Activated CD8-positive, alpha-beta memory T cell treated with anti-CD3 and anti-CD28 coated beads for 48 hours (primary cell): ENCODE data around the gene MLLT3.

Experiments used
- DNase-seq, 3 experiments: peaks; one replicate each; pipeline ENCODE4 v3.0.0-alpha.2; 2020; ENCODE audit warnings: low read depth in 2 of 3, low spot score in 2 of 3

MLLT3 gene

DNA sequence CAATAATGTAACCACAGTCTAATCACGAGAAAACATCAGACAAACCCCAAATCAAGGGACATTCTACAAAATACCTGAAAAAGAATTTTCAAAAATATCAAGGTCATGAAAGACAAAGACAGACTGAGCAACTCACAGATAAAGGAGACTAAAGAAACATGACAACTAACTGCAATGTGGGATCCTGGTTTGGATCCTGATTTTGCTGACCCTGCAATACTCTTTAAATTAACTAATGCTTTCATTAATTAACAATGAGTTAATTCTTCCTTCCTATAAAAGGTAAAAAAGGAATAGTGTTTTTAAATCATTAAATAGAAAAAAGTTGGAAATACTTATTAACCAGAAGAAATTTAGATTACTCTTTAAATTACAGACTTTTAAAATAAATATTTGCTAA, 103.6 kb downstream of the MLLT3 start:
- no peak for DNase-seq

DNA sequence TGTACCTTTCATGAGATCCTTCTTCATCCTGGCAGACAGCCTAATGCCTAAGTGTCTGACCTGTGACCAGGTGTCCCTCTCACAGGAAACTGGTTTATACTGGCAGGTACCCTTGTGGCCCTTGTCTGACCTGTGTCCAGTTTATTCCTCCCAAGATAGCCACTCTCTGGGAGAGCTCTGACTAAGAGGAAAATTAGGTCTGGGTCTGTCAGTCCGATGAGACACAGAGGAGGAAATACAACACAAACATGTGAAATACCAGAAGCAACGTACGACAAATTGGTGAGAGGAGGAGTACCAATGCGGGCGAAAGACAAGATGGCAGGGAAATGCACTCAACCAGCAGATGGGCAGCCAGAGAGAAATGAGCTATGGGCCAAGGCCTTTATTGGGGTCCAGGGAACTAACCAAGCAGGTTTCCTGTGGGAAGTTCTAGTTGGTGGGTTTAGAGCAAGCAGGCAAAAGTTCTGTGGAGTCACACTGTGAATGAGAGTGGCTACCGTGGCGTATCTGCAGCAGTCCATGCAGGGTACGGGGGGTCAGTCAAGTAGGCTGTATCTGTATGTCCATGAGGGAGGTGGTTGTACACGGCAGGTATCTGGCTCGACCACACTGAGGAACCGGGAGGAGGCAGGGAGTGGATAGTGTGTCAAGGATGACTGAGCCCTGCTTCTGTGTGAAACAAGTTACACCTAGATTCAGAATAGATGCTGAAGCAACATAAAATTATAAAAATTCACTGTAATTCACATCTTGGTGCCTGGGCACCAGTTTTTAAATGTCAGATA, 109.0 kb downstream of the MLLT3 start:
- no peak for DNase-seq

DNA sequence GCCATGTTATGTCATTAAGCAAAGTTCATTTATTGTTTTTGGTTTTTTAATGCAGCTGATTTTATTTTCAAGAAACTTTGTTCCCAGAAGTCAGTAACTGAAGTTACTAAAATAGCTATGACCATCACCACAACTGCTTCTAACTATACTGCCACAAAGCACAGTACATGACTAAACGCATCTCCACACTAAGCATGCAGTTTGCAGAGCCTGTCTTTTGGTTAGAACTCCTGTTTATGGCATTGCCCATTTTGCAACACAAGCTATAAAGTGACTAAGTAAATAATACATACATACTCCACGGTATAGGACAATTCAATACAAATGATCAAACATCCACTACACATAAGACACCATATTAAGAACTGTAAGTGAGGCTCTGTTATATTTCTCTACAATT, 109.7 kb downstream of the MLLT3 start:
- DNase-seq = no peak

DNA sequence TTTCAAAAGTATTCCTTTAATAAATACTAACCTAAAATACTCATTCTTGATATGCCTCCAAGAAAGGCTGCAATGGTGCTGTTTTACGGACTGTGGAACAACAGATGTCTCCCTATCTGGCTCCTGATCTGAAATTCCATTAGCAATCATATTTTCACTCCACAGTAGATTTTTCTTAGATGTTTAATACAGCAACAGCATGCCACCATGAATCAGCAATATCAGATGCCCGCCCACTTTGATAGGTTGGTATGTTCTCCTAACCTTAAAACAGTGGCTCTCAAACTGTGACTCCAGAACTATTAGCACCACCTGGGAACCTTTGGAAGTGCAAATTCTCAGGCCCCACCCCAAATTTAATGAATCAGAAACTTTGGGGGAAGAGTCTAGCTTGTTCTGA, 110.2 kb downstream of the MLLT3 start:
- no peak for DNase-seq

DNA sequence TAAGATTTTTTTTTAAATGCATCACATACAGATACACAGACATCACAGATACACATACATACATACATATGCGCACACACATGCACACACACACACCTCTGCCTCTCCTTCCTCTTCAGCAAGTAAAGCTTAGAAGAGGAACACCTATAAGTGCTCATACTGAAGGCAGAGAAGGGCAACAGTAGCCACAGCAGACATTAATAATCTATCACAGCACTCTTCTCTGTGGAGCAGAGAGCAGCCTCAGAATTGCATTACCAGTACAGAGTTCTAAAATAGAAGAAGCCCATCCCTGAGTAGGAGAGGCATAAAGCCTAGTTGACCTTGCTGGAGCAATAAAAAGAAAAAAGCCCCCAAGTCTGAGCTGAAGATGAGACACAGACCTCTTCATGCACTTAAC, 110.6 kb downstream of the MLLT3 start:
- no peak for DNase-seq

DNA sequence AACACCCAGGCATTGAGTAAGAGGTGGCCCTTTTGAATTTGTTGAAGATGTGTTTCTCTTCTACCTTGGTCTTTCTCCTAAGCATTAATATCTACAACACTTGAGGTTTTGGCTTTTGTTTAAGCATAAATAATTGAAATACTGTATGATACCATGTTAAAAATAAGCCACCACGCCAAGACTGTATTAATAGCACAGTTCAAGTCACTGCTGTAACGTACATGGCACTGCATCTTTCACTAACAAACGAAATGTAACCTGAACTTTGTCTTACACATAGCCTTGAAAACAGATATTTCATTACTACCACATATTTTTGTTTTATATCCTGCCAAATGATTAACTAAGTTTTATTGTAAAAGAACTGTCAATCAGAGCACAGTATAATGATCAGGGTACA, 112.8 kb downstream of the MLLT3 start:
- no peak for DNase-seq

DNA sequence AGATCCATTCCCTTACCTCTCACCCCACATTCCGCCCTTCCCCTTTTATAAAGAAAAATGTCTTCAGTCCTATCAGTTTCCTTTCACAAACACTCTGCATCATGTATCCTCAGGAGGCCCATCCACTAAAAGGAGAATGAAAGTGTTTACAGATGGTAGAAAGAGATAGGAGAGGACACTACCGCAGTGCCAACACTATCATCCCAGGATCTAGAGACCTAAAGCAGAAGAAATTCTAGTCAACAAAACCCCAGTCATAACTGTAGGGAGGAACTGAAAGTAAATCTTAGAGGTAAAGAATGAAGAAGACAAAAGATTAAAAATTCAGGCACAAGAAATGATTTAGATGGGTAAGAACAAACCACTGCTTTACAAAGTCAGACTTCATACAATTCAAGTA, 114.1 kb downstream of the MLLT3 start:
- no peak for DNase-seq

DNA sequence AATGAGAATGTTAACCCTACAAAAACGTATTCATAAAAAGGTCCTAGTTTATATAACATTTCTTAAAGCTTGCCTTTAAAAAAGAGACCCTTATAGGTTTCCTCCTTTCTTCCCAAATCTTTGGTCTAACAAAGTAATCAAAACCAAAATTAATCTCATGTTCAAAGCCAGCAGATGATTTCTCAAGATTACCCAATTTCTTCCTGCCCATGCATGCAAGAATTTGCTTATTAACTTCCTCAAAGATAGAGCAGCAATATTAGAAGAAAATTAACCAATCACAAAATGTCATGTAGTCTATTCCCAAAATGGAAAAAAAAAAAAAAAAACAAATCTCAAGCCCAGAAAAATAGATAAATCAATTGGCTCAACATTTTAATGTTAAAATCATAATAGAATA, 114.9 kb downstream of the MLLT3 start:
- no peak for DNase-seq

DNA sequence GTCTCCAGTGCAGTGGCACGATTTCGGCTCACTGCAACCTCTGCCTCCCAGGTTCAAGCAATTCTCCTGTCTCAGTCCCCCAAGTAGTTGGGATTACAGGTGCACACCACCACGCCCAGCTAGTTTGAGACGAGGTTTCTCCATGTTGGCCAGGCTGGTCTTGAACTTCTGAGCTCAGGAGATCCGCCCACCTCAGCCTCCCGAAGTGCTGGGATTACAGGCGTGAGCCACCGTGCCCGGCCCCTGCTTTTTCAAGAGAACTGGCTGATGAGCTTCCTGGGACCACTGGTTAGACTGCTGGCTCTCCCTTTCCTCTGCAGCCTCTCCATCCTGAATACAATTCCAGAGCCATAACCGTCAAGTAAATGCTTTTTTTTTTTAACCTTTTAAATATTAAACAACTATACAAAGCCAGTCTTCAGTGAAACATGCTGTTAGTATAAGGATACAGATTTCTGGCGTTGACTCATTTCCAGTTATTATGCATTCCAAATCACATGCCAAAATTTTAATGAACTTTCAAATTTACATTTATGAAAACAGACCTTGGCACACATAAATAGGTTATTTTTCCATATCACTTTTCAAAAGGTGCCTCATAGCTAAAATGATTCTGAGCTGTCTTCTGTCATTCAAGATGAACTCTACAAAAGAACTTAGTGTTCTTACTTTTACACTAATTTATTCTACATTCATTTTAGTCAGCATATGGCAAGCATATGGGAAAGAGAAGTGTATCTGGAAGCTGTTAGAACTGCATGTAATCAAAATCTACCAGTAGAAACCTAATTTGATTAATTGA, 116.0 kb downstream of the MLLT3 start:
- DNase-seq = no peak

DNA sequence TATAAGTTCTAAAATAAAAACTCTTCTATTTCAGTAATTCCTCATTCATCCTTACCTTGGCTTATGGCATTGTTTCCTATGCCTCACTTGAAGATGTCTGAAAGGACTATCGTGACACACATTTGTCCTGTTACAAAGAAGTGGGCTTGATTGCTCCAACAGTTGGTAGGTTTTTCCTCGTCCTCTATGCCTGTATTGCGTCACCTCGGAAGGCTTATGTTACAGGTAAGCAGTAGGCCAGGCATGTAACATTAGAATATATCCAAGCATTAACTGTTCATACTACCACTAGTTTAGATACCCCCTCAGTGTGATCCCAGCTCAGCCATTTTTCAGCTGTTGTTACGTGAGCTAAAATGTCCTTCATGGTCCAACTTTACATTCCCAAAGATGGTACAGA, 116.7 kb downstream of the MLLT3 start:
- DNase-seq = no peak

DNA sequence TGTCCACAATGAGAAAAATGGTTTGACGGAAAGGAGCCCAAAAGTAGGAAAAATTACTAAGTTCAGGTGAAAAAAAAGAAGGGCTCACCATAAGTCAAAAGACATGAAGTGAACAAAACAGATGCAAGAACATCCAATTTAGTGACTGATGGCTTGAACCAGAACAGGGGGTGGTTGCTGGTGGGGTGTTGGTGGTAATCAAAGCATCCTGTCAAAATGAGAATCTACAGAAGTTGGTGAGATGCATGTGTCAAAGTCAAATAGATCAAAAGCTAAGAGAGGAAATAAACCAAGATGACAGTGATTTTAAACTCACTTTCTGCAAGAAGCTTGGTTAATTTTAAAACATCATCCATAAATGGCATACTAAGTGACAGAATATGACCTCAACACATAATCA, 117.4 kb downstream of the MLLT3 start:
- DNase-seq = no peak

DNA sequence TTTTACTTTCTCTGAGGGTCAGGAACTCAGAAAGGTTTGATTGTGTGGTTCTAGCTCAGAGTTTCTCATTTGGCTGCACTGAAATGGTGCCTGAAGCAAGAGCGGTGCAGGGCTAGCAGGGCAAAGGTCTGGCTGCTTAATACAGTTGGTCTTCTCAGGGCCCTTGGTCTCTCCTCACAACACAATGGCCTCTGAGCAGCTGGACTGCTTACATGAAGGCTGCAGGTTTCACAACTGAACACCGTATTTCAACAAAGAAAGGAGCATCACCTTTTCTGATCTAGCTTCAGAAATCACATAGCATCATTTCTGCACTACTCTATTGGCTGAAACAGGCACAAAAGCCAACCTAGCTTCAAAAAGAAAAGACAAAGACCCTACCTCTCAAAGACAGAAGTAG, 122.2 kb downstream of the MLLT3 start:
- DNase-seq = no peak

DNA sequence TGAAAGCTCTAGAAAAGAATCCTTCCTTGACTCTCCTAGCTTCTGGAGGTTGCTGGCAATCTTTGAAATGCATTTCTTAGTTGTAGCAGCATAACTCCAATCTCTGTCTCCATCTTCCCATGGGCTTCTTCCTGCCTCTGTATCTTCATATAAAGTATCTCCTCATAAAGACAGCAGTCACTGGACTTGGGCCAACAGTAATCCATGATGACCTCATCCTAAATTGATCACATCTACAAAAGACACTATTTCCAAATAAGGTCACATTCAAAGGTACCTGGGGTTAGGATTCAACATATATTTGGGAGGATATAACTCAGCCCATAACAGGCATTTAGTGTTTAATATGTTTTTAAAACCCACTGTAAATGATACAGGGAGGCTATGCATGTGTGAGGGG, 123.3 kb downstream of the MLLT3 start:
- no peak for DNase-seq

DNA sequence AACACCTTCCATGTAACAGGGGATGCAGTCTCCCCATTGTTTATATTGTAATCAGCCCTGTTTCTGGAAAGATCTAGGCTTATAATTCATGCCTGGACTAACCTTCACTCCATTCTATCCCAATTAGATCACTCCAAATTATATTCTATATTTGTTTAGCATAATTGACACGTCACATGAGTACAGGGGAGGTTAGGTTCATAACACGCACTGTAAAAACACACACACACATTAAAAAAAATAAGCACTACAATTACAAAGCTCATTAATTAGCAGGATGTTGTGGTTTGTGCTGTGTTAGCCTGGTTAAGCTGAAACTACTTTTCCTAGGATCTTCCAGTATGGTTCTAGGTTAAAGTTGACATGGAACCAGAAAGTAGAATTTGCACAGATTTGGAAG, 126.0 kb downstream of the MLLT3 start:
- DNase-seq = no peak

DNA sequence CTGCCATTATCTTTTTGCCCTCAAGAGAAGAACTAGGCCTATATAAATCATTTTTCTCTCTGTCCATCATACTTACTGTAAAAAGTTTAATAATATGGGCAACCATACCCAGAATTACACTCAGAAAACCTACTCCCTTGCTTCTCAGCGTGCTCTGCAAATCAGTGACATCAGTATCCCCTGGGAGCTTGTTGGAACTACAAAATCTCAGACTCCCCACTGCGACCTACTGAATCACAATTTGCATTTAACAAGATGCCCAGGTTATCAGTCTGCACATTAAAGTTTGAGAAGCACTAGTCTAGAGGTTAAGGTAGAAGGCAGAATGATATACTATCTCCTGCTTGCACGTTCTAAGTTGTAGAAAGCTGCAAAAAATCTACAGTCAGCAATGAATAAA, 127.2 kb downstream of the MLLT3 start:
- DNase-seq = no peak

DNA sequence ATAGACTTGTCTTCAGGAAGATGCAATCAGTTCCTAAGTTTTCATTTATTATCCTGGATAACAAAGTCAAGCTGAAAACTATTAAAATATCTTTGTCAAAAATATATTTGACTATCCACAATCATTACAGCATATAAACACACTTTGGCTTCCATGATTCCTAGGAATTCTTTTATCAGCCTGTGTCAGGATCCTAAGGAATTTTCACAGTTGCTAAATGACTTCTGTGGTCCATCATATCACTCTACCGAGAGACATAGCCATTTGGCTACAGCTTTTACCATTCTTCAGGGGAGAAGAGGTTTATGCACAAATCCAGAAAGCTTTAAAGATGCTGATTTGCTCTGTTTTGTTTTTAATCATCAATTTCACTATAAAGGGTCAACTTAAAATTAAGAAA, 128.3 kb downstream of the MLLT3 start:
- no peak for DNase-seq

DNA sequence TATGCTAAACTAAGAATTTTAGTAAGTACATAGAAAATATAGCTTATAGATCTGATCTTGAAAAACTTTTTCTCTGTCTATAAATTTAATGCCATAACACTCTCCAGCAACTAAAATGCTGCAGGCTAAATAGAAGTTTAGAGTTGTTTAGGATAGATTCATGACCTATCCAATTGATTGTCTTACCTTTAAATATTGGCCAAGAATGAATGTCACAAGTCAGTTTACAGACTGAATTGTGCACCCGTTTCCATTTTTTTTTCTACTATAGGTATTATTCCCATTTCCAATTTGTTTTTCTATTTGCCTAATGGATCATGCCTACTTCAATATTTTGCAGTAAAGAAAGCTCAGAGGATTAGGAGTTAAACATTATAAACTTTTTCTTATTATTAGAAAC, 129.5 kb downstream of the MLLT3 start:
- DNase-seq = no peak

DNA sequence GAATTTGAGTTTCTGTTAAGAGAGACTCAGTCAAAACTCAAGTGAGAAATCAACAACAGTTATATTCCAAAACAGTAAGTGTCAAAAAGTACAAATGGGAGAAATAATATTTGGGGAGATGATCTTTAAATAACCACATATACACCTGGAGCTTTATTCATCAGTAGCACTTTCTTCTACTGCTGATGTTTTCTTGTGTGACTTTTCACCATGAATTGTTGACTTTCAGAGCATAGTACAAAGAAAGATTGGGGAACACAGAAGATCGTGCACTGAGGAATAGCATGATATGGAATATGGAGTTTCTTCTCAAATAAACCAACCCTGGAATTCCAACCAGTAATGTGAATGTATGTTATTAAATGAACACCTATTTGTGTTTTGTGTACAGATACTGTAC, 130.7 kb downstream of the MLLT3 start:
- no peak for DNase-seq

DNA sequence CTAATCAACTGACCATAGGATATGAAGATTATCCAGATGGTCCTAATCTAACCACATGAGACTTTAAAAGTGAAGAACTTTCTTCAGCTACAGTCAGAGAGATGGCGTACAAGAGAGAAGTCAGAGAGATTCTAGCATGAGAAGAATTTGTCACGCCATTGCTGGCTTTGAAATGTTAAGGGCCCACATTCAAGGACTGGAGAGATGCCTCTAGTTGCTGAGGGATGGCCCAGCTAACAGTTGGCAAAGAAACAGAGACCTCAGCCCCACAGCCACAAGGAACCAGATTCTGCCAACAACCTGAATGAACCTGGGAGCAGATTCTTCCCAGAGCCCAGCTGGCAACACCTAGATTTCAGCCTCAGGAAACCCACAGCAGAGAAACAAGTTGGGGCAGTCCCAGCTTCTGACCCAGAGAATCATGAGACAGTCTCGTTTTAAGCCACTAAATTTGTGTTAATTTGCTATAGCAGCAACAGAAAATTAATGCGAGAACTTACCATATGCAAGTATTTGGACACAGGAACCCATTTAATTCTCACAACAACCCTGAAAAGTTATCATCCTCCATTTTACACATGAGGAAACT, 132.0 kb downstream of the MLLT3 start:
- no peak for DNase-seq

DNA sequence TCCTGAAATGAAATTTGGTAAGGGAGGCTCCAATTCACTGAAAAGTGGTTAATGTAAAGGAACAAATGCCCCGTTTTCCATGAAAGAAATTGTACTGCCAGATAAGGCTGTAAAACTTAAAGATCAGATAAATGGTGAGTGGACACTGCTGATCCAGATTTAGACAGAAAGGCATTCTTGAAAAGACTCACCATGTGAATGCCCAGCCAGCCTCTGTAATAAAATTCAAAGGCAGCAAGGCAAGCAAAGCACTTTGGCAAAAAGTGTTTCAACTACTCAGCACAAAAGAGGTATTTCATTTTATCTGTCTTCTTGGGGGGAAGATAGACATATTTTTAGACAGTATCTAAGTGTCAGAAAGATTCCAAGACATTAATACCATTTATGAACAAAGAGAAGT, 133.6 kb downstream of the MLLT3 start:
- no peak for DNase-seq

DNA sequence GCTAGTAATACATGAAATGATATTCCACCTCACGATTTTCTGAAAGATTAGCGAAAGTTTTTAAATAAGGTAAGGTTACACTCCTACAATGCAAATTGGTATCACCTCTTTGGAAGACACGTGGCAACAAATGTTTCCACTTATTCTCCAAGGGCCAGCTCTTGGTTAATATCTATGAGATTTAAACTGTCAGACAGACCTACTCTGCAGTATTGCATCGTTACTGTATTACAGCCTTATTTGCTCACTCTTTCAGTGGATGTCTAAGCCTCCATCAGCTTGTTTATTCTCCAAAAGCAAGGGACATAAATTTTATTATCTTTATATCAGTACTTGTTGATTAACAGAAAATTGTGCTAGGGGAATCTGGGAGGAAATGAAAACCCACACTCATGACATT, 135.7 kb downstream of the MLLT3 start:
- no peak for DNase-seq

DNA sequence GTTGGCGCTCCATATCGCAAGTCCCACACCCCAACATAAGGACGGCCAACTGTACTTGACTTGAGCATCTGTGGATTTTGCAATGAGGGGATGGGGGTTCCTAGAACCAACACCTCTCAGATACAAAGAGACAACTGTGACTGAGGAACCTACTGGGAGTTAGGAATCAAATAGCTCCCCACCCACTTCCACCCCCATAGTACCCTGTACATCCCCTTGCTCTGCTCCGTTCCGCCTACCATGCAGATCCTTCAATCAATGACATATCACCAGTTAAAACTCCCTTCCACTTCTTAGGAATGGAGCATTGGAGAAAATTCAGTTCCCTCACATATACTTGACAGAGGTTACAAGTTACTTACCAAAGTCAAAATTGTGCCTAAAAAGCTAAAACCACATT, 140.9 kb downstream of the MLLT3 start:
- DNase-seq = no peak
